Nucleus accumbens (tissue), 56 donors: Measurements from ENCODE around the gene COL27A1.
"Not testable (repeated sequence)": the region's sequence is repeated elsewhere in the genome, so short reads cannot be mapped to it uniquely, and the experiment has no call there.

ENCODE experiments used
- DNase-seq, 56 donors: peaks; one replicate each; lab custom pipeline; 2025; lab: John Stamatoyannopoulos, UW

Gene COL27A1

DNA sequence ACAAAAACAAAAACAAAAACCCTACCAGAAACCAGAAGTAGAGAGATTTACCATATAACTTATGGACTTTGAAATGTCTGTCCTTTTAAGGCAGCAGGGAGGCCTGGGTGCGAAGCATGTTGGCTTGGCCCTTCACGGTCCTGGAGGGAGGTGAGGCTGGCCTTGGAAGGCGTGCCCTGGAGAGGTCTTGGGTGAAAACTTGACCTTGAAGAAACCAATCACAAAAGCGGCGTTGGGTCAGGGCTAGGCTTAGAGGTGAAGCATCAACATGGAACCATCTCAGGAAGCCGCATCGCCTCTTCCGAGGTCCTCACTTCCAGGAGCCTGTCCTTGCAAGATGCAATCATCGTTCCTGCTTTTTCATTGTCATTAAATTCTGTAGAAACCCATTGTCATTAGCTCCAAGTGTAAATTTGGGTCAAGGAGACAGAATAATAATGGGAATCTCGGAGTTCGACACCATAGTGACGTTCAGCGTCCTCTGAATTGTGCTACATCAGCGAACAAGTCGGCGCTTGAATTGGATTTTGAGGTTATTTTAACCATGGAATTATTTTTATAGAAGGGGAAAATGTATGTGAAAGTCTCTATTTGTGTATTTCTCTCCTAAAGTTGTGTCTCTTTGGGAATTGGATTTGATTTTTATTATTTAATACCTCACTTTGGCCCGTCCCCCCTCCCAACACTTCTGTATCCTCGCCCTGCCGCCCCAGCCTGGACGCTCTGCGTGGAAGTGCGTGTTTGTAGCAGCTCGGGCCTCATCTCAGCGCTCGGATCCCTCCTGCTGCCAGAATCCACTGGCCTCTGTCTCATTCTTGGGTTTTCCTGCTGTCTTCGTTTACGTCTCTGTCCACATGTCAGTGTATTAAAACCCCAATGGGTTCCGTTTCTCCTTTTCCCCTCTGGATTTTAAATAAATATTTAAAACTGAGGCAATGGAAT is 156.5 kb downstream of the COL27A1 start:
- DNase-seq = no peak

GRCh38 chr9:114312513-114312875 is 157.2 kb downstream of the COL27A1 start:
- no peak for DNase-seq

DNA sequence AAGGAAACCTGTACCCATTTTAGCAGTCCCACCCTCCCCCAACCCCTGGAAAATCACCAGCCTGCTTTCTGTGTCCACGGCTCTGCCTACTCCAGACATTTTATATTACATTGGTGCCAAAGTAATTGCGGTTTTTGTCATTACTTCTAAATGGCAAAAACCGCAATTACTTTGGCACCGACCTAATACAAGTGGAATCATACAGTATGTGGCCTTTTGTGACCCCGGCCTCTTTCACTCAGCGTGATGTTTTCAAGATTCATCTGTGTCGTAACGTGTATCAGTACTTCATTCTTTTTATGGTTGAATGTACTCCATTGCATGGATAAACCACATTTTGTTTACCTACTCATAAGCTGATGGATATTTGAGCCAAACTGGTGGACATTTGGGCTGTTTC is 157.8 kb downstream of the COL27A1 start:
- no peak for DNase-seq

DNA sequence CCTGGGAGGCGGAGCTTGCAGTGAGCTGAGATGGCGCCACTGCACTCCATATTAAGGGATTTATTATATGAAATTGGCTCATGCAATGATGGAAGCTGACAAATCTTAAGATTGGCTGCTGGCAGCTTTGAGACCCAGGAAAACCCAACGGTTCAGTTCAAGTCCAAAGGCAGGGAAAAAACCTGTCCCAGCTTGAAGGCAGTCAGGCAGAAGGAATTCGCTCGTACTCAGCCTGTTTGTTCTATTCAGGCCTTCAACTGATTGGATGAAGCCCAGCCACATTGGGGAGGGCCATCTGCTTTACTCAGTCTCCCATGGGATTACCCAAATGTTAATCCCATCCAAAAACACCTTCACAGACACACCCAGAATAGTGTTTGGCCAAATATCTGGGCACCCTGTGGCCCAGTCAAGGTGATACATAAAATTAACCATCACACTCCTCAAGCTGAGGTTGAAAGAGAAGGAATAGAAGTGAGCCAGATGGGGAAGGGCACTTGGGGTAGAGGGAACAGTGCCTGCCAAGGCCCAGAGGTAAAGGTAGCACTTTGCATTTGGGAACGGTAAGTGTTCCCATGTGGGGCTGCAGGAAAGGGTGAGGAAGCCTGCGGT is 159.0 kb downstream of the COL27A1 start:
- no peak for DNase-seq

DNA sequence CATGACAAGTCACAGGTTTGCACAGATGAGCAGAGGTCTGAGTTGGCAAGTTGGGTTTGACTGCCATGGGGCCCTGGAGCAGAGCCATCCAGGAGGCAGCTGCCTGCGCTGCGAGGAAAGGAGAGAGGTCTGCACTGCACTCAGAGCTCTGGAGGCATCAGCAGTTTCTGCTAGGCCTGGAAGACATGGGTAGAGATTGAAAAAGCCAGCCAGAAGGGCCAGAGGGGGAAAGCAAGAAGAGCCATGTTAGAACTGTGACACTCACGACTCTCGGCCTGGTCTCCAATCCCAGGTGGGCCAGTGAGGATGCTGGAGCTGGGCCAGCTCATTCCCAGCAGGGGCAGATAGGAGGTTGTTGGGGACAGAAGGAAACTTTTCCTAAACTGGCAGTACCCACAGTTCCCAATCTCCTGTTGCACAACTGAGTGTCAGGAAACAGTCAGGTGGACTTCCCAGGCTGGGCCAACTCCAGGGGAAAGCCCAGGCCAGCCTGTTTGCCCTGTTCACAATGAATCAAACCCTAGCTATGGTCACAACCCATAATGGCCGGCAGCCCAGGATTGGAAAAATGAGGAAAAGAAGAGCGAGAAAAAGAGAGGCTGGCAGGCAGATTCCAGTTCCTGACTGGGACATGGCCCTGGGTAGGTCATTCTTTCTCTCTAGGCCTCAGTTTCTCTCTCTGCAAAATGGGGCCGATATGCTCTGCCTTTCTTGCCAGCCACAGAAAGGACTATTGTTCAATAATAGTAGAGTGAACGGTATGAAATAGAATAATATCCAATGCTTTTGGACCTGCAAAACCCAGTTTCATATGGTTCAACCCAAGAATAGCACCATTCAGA is 159.8 kb downstream of the COL27A1 start:
- DNase-seq = no peak

DNA sequence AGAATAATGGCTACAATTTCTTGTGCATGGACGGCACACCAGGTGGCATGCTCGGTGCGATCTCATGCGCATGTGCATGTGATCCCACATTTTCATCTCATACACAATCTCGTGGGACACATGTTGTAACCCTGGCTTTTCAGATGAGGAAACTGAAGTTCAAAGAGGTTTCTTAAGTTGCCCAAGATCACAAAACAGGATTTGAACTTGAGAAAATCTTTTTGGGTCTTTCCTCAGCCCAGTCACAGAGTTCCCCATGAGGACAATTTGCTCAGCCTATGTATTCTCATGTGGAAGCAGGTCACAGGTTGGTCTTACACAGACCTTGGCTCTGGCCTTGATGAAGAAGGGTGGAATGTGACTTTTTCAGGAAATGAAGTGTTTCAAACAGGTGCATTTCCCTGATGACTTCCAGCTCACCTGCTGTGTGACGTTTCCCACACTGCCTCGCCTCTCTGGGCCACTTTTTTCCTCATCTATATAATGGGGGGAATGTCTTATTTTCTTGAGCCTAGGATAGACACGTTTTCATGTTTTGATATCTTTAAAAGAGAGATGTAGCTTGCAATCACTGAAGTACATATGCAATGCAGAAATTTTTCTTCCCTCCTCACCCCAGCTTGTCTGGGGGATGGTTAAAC is 160.5 kb downstream of the COL27A1 start:
- DNase-seq = no peak

GRCh38 chr9:114316605-114317230 is 161.4 kb downstream of the COL27A1 start:
- no peak for DNase-seq

DNA sequence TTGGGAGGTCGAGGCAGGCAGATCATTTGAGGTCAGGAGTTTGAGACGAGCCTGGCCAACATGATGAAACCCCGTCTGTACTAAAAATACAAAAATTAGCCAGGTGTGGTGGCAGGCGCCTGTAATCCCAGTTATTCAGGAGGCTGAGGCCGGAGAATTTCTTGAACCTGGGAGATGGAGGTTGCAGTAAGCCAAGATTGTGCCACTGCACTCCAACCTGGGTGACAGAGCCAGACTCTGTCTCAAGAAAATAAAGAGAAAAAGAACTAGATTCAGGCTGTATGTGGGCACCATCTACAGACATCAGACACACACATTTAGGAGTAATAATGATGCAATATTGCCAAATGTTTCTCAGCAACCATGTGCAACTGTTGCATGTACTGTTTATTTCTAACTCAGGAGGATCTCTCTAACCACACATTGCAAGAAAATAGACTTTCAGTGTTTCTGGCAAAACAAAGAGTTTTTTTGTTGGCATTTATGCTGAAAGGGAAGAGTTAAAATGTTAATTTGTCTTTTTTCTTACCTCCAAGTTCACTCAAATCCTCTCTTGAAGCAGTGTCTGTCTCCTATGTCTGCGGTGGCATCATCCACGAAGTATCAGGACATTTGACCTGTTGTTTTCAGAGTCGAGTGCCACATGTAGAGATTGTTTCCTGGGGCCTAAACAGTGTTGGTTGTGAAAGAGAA is 162.5 kb downstream of the COL27A1 start:
- no peak for DNase-seq

GRCh38 chr9:114318416-114318815 is 163.1 kb downstream of the COL27A1 start:
- DNase-seq = no peak

DNA sequence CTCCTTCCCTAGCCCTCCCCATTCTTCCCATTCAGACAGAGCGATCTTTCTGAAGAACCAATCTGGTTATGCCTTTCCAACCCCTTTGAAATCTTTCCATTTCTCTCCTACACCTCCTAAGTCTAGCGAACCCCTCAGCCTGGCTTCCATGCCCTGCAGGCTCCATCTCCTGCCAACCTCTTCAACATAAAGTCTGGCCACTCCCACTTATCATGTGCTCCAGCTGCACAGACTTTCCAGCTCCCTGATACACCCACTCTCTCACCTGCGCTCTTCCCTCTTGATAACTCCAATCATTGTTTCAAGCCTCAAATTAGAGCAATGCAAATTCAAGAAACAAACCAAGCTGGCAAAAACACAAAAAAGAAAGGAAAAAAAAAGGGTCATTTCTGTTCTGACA is 163.8 kb downstream of the COL27A1 start:
- peak in 1 of 56 donors; percentile 22 for DNase-seq

- DNase-seq = not testable (repeated sequence)
Observed at GRCh38 chr9:114320710-114321109, 165.4 kb downstream of the COL27A1 start.

DNA sequence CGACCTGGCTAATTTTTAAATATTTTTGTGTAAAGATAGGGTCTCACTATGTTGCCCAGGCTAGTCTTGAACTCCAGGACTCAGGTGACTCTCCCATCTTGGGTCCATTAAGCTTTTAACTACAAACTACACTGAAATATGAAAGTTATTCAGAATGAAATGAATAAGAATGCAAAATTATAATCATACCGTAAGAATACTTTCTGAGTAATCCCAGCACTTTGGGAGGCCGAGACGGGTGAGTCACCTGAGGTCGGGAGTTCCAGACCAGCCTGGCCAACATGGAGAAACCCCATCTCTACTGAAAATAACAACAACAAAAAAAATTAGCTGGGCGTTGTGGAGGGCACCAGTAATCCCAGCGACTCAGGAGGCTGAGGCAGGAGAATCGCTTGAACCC is 166.4 kb downstream of the COL27A1 start:
- DNase-seq = no peak

DNA sequence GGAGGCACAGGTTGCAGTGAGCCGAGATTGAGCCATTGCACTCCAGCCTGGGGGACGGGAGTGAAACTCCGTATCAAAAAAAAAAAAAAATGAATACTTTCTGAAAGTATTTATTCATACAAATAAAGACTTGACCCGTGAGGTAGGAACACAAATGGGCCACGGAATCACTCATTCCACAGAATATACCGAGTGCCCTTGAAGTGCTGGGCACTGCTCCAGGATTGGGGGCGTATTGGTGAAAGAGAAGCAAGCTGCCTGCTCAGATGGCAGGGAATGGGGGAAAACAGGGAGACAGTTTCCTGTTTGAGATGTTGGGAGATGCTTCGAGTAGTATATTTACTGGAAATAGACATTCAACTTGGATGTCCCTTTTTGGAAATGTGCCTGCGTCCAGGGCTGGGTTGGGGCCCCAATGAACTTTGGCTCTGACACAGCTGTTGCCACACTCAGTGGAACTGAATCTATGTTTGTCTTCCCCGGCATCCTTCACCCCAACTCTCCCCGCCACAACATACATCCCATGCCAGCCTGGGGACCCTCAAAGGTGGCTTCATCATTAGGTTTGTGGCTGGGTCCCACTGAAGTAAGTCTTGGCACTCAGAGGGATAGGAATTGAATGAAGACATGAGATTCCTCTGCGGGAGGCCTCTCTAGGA is 167.0 kb downstream of the COL27A1 start:
- not testable (repeated sequence) for DNase-seq

- not testable (repeated sequence) for DNase-seq
Observed at GRCh38 chr9:114322831-114323531, 167.6 kb downstream of the COL27A1 start, which contains the start of gene ORM1. Gene ORM1 (plus strand): TSS chr9:114323098. CDS start chr9:114323134, 36 bp downstream.

- not testable (repeated sequence) for DNase-seq
Observed at GRCh38 chr9:114323849-114324248, 168.5 kb downstream of the COL27A1 start.

GRCh38 chr9:114324492-114324891 is 169.2 kb downstream of the COL27A1 start:
- DNase-seq = no peak

DNA sequence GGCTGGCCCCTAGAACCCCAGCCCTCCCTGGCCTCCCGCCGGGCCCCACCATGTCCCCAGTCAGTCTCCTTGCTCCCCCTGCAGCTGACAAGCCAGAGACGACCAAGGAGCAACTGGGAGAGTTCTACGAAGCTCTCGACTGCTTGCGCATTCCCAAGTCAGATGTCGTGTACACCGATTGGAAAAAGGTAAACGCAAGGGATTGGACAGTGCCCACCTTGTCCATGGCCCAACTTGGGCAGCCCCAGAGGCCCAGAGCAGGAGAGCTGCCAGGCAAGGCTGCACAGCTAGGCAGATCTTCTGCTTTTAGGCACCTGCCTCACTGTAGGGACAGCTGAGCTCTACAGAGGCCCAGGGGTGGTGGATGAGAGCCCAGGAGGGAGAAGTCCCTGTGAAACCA is 169.6 kb downstream of the COL27A1 start:
- not testable (repeated sequence) for DNase-seq

DNA sequence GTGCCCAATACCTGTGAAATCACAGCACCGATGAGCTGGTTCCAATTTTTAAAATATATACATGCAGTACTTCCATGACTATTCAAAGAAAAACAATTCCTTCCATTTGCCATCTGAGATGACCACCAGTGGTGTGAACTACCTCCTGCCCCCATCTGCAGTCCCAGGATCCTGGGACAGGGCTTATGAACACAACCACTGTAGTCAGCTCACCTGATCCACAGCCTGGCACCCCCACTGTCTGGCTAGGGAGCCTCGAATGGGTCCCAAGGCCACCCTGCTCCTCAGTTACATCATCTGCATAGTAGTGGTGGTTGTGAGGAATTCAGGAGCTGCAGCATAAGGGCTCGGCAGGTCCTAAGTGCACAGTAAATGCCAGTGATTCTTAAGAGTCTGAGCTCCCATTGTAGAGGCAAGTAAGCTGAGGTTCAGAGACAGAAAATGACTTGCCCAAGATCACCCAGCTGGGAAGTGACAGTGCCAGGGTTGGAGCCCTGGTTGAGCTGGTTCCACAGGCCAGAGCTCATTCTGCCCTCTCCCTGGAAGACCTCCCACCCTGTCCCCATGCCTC is 170.4 kb downstream of the COL27A1 start:
- not testable (repeated sequence) for DNase-seq
